ENCODE results near the gene KIAA1328.

- TF ChIP-seq EZH2 (IDR thresholded peaks at IDR 0.05; ENCODE audit: insufficient read depth, poor library complexity, severe bottlenecking) (no peak), EZH2phosphoT487 (IDR thresholded peaks at IDR 0.05; ENCODE audit: insufficient read depth, low read depth) (no peak)
Measured at GRCh38 chr18:36786686-36787085, 42.2 kb upstream of the KIAA1328 start.
